GM23338 (cell line): ENCODE measurements around the gene NIM1K. TPM values are rescaled to one million over a fixed set of nuclear protein-coding genes. Genes with fewer than 3 reads are reported as not detected.

Source experiments
- ATAC-seq: fragments of 200-7000 bp; cut with Tn5 transposase; 3 replicates; pipeline ENCODE4 v1.9.1; 2020
- DNase-seq: peaks from one replicate; pipeline ENCODE4 v3.0.0-alpha.2; 2015; ENCODE audit warnings: low spot score
- H2AFZ ChIP-seq: fragments of 200-600 bp; sonication (generic); 2 replicates; pipeline ENCODE4 v1.8.0; 2016; ENCODE audit warnings: antibody characterized with exemption, mild to moderate bottlenecking, moderate library complexity
- H3F3A ChIP-seq: fragments of 200-600 bp; sonication (generic); replicated peaks from 2 replicates; pipeline ENCODE4 v1.8.0; 2017; ENCODE audit warnings: antibody characterized with exemption, mixed run types, low read depth
- H3K27ac ChIP-seq: fragments of 200-600 bp; sonication (generic); 2 replicates; pipeline ENCODE4 v1.6.1; 2016; ENCODE audit warnings: low read depth
- H3K27me3 ChIP-seq: fragments of 200-600 bp; sonication (generic); 2 replicates; pipeline ENCODE4 v1.8.0; 2016; ENCODE audit warnings: mild to moderate bottlenecking, mixed run types, moderate library complexity; ENCODE audit not compliant: insufficient read depth
- H3K36me3 ChIP-seq: fragments of 200-600 bp; sonication (generic); 2 replicates; pipeline ENCODE4 v1.8.0; 2016; ENCODE audit warnings: mild to moderate bottlenecking; ENCODE audit not compliant: insufficient read depth
- H3K4me1 ChIP-seq: fragments of 200-600 bp; sonication (generic); 2 replicates; pipeline ENCODE4 v1.8.0; 2016; ENCODE audit warnings: mild to moderate bottlenecking, moderate library complexity; ENCODE audit not compliant: insufficient read depth
- H3K4me2 ChIP-seq: fragments of 200-600 bp; sonication (generic); 2 replicates; pipeline ENCODE4 v1.7.1; 2017; ENCODE audit warnings: mixed run types
- H3K4me3 ChIP-seq: fragments of 200-600 bp; sonication (generic); 2 replicates; pipeline ENCODE4 v1.6.1; 2016; ENCODE audit warnings: mixed run types
- H3K79me2 ChIP-seq: fragments of 200-600 bp; sonication (generic); replicated peaks from 2 replicates; pipeline ENCODE4 v1.8.0; 2017; ENCODE audit warnings: mild to moderate bottlenecking; ENCODE audit not compliant: insufficient read depth
- H3K9me2 ChIP-seq: fragments of 200-600 bp; sonication (generic); 2 replicates; pipeline ENCODE4 v1.8.0; 2017; ENCODE audit not compliant: insufficient read depth
- H4K20me1 ChIP-seq: fragments of 200-600 bp; sonication (generic); replicated peaks from 2 replicates; pipeline ENCODE4 v1.8.0; 2017; ENCODE audit warnings: mild to moderate bottlenecking; ENCODE audit not compliant: insufficient read depth
- H3K27ac Mint-ChIP-seq: 2 replicates; pipeline ENCODE4 v1.8.0; 2020; ENCODE audit warnings: inconsistent platforms, mild to moderate bottlenecking, moderate library complexity, mixed read lengths
- H3K27me3 Mint-ChIP-seq: 3 replicates; pipeline ENCODE4 v1.8.0; 2022; ENCODE audit warnings: low read depth, mild to moderate bottlenecking, moderate library complexity, mixed read lengths, inconsistent platforms; ENCODE audit not compliant: insufficient read depth, poor library complexity
- H3K36me3 Mint-ChIP-seq: 3 replicates; pipeline ENCODE4 v1.8.0; 2021; ENCODE audit warnings: low read depth, mild to moderate bottlenecking, inconsistent platforms, moderate library complexity, mixed read lengths
- H3K4me1 Mint-ChIP-seq: 3 replicates; pipeline ENCODE4 v1.8.0; 2020; ENCODE audit warnings: mild to moderate bottlenecking, inconsistent platforms, mixed read lengths
- H3K4me3 Mint-ChIP-seq: 3 replicates; pipeline ENCODE4 v1.8.0; 2021; ENCODE audit warnings: moderate library complexity, mild to moderate bottlenecking, inconsistent platforms, mixed read lengths
- H3K9me3 Mint-ChIP-seq: 3 replicates; pipeline ENCODE4 v1.8.0; 2020; ENCODE audit warnings: moderate library complexity, mild to moderate bottlenecking, inconsistent platforms, mixed read lengths
- CTCF ChIP-seq, 2 experiments: fragments of 200-600 bp in 1 of 2; sonication (generic) in 1 of 2; conservative IDR thresholded peaks; 2 replicates each; pipeline versions ENCODE4 v1.5.1 to v1.6.1; 2016 to 2017; ENCODE audit warnings: antibody characterized with exemption in 2 of 2, low read depth in 2 of 2, mild to moderate bottlenecking in 2 of 2, moderate library complexity in 1 of 2
- ETS1 ChIP-seq: IDR thresholded peaks from 2 replicates; pipeline ENCODE4 v1.6.1; 2016; ENCODE audit warnings: antibody characterized with exemption
- EZH2 ChIP-seq: fragments of 200-600 bp; sonication (generic); IDR thresholded peaks from one replicate; pipeline ENCODE4 v1.8.0; 2017; ENCODE audit warnings: antibody characterized with exemption, mild to moderate bottlenecking, low read depth; ENCODE audit not compliant: unreplicated experiment
- EZH2phosphoT487 ChIP-seq: fragments of 200-600 bp; sonication (generic); IDR thresholded peaks from one replicate; pipeline ENCODE4 v1.8.1; 2018; ENCODE audit warnings: antibody characterized with exemption; ENCODE audit not compliant: unreplicated experiment
- JUNB ChIP-seq: IDR thresholded peaks from one replicate; pipeline ENCODE4 v1.6.1; 2016; ENCODE audit warnings: antibody characterized with exemption; ENCODE audit not compliant: unreplicated experiment
- NANOG ChIP-seq: IDR thresholded peaks from 2 replicates; pipeline ENCODE4 v1.6.1; 2016; ENCODE audit warnings: antibody characterized with exemption, borderline replicate concordance
- POLR2AphosphoS5 ChIP-seq: IDR thresholded peaks from 2 replicates; pipeline ENCODE4 v1.6.1; 2016; ENCODE audit warnings: antibody characterized with exemption, low read depth
- STAT1 ChIP-seq: IDR thresholded peaks from one replicate; pipeline ENCODE4 v1.6.1; 2016; ENCODE audit warnings: antibody characterized with exemption; ENCODE audit not compliant: unreplicated experiment
- ZNF114 ChIP-seq: fragments of 250-450 bp; sonication (Bioruptor Pico); IDR thresholded peaks from 2 replicates; pipeline ENCODE4 v1.5.0; 2020; ENCODE audit warnings: mild to moderate bottlenecking, moderate library complexity
- ZNF331 ChIP-seq: fragments of 250-450 bp; sonication (Bioruptor Pico); IDR thresholded peaks from 2 replicates; pipeline ENCODE4 v1.5.0; 2020; ENCODE audit warnings: low read depth, mild to moderate bottlenecking, moderate library complexity
- ZNF462 ChIP-seq: fragments of 250-450 bp; sonication (Bioruptor Pico); IDR thresholded peaks from 2 replicates; pipeline ENCODE4 v1.5.0; 2020; ENCODE audit warnings: mild to moderate bottlenecking, moderate library complexity
- polyA plus RNA-seq: library from polyadenylated mRNA; unstranded; fragments of >200 nt; fragmentation: Nextera tagmentation; extraction: Ambion mirVana; gene quantifications from 2 replicates; pipeline ENCODE4 v1.2.1, GENCODE V29; 2016
- total RNA-seq: library from RNA; depleted of rRNA; stranded (reverse); fragments of >200 nt; shearing (Covaris generic); gene quantifications from 2 replicates; pipeline ENCODE4 v1.2.3, GENCODE V29; 2014

NIM1K gene
- total and polyA plus RNA-seq, 2 experiments from 2014 or later: not detected

GRCh38 chr5:43174586-43174985 is 17.4 kb upstream of the NIM1K start:
- no peaks in the 10 kb centered on the region for H3K79me2 ChIP-seq
- no peak overlapping the region for H3K4me2 ChIP-seq
- Mint-ChIP-seq H3K9me3 (no peaks in the 10 kb centered on the region; the same call in 2 of the 3 replicates), H3K27me3 (no peaks in the 10 kb centered on the region), H3K4me3 (no peak overlapping the region), H3K36me3 (peaks cover 37% of the 10 kb centered on the region), H3K27ac (no peak overlapping the region), H3K4me1 (peaks cover 17% of the 10 kb centered on the region)
- DNase-seq: no peak
- peaks cover 7% of the 10 kb centered on the region; the same call in 1 of the 2 replicates for H4K20me1 ChIP-seq
- H3K27me3 ChIP-seq: no peaks in the 10 kb centered on the region
- no peaks in the 10 kb centered on the region; the same call in 1 of the 2 replicates for H3K9me2 ChIP-seq
- H2AFZ ChIP-seq: no peak overlapping the region
- H3K4me3 ChIP-seq: no peak overlapping the region
- ATAC-seq: no peak
- TF ChIP-seq JUNB (no peak), STAT1 (no peak), CTCF (conservative IDR thresholded peaks at IDR 0.05; ENCODE audit: low read depth in 2 of 2) (no peak), NANOG (no peak), ZNF114 (CRISPR knock-in tag) (no peak), EZH2 (no peak), ZNF331 (CRISPR knock-in tag) (no peak), ETS1 (no peak), POLR2AphosphoS5 (no peak), ZNF462 (CRISPR knock-in tag) (no peak), EZH2phosphoT487 (no peak)
- 0 out of 2 replicates have a peak, but pooled peaks cover 10% of the 10 kb centered on the region for H3K36me3 ChIP-seq
- H3K27ac ChIP-seq: no peak overlapping the region
- H3K4me1 ChIP-seq: peaks cover 16% of the 10 kb centered on the region
- no peaks in the 10 kb centered on the region for H3F3A ChIP-seq
